ENCODE results near the gene MED7. TPM values are rescaled to one million over a fixed set of nuclear protein-coding genes. Genes with fewer than 3 reads are reported as not detected.

Gene MED7
- total RNA-seq, 1 donor from 2014 or later = 2.3 TPM

DNA sequence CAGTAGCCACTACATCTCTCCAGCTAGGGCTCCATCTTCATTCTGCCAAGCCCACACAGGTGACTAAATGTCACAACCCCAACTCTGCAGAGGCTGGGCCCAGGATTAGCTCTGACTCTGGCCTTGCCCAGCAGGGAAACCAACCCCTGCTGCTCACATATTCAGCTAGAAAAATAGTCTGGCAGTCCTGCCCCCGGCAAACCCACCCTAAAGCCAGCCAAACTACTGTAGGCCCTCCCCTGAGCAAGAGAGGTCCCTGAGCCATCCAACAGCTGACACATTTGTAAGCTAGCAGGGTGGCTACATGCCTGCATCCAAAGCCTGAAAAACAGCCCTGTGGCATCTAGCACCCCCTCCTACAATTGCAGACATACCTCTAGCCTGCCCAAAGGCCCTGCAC lies 22.6 kb downstream of the MED7 start:
- TF ChIP-seq, protein P1, sequence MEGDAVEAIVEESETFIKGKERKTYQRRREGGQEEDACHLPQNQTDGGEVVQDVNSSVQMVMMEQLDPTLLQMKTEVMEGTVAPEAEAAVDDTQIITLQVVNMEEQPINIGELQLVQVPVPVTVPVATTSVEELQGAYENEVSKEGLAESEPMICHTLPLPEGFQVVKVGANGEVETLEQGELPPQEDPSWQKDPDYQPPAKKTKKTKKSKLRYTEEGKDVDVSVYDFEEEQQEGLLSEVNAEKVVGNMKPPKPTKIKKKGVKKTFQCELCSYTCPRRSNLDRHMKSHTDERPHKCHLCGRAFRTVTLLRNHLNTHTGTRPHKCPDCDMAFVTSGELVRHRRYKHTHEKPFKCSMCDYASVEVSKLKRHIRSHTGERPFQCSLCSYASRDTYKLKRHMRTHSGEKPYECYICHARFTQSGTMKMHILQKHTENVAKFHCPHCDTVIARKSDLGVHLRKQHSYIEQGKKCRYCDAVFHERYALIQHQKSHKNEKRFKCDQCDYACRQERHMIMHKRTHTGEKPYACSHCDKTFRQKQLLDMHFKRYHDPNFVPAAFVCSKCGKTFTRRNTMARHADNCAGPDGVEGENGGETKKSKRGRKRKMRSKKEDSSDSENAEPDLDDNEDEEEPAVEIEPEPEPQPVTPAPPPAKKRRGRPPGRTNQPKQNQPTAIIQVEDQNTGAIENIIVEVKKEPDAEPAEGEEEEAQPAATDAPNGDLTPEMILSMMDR (IDR thresholded peaks at IDR 0.05) = no peak
- H3K9me3 ChIP-seq = peaks cover 8 to 14% of the 10 kb centered on the region in 2 donors
- H3K36me3 ChIP-seq = no peaks in the 10 kb centered on the region
- no peak overlapping the region for H3K4me3 ChIP-seq
- no peaks in the 10 kb centered on the region for H3K4me1 ChIP-seq
- no peak for DNase-seq (ENCODE audit: low spot score in 2 of 2)
- H3K27ac ChIP-seq = no peak overlapping the region
- H3K27me3 ChIP-seq = no peaks in the 10 kb centered on the region
- intact Hi-C loops (cut with DNase I) = no loop called here

DNA sequence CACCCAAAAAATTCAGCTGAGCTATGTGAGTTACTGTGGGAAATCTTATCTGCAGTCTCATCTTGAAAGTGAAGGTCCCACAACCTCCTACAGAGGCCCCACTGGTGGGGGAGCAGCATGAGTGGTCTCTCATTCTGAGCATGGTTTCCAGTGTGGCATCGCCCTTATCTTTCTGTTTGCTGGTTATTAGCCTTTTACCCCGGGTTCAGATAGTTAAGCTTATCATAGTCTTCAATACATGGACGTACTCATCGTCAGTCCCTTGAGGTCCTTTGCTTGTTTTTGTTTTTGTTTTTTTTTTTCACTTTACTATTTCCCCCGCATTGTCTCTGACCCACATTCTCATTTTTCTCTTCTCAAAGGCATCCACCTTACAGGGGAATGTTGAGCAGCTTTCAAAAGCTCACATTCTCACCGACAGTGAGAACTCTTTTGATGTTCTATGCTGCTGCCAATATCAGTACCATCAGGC lies 26.1 kb downstream of the MED7 start:
- no peaks in the 10 kb centered on the region for H3K4me1 ChIP-seq
- intact Hi-C loops (cut with DNase I) = no loop called here
- TF ChIP-seq, protein P1 (IDR thresholded peaks at IDR 0.05) = no peak
- H3K4me3 ChIP-seq = no peak overlapping the region
- peaks cover 0 to 7% of the 10 kb centered on the region in 2 donors for H3K9me3 ChIP-seq
- no peak for DNase-seq (ENCODE audit: low spot score in 2 of 2)
- H3K27ac ChIP-seq = no peak overlapping the region
- no peaks in the 10 kb centered on the region for H3K36me3 ChIP-seq
- no peaks in the 10 kb centered on the region for H3K27me3 ChIP-seq

DNA sequence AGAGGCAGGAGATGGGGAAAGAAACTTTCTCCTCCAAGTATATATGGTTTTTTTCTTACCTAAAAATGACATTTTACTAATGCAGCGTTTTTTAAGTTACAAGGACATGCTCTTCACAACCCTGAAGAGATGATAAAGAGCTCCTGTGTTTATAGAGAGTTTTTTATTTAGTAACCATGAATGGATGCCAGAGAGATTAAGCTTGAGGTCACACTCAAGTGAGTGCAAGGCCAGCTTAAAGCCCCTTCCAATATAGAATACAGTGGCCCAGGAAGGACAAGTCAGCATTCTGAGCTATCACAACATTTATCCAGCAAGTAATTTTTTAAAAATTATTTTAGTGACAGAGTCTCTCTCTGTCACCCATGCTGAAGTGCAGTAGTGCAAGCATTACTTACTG lies 27.2 kb downstream of the MED7 start:
- DNase-seq (ENCODE audit: low spot score in 2 of 2) = no peak
- Histone ChIP-seq H3K36me3 (no peaks in the 10 kb centered on the region), H3K27ac (no peak overlapping the region), H3K9me3 (no peaks in the 10 kb centered on the region), H3K4me1 (no peaks in the 10 kb centered on the region), H3K4me3 (no peak overlapping the region), H3K27me3 (no peaks in the 10 kb centered on the region)
- TF ChIP-seq, protein P1 (IDR thresholded peaks at IDR 0.05) = no peak
- intact Hi-C loops (cut with DNase I) = no loop called here

DNA sequence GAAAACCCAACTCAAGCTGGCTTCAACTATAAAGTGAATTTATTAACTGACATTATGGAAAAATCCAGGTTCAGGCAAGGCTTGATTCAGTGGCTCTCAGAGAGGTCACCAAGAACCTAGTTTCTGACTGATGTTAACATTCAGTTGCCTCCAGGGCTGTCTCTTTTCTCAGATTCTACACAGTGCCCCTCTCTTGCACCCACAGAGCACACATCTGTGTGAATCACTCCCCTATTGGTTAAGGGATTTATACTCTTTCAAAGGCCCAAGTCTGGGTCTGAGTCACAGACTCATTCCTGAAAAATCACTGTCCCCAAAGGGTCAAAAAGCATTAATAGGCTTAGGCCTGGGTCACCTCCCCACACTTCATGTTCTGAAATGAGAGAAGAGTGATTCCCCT lies 27.7 kb downstream of the MED7 start:
- Histone ChIP-seq H3K4me3 (no peak overlapping the region), H3K4me1 (no peaks in the 10 kb centered on the region), H3K9me3 (no peaks in the 10 kb centered on the region), H3K27me3 (no peaks in the 10 kb centered on the region), H3K36me3 (no peaks in the 10 kb centered on the region), H3K27ac (no peak overlapping the region)
- intact Hi-C loops (cut with DNase I) = no loop called here
- DNase-seq (ENCODE audit: low spot score in 2 of 2) = no peak
- TF ChIP-seq, protein P1 (IDR thresholded peaks at IDR 0.05) = no peak

DNA sequence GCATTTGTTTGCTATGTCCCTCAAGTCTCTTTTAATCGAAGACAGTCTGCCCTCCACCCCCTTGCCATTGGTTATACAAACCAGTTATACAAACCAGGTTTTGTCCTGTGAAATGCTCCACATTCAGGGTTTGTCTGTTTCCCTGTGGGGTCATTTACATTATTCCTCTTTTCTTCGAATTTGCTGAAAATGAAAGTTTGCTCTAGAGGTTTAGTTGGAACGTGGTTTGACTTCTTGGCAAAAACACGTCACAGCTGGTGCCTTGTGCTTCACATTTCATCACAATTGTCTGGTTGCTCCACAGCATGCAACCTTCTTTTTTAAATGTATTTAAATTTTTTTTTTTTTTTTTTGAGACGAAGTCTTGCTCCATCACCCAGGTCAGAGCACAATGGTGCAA lies 29.7 kb downstream of the MED7 start:
- Histone ChIP-seq H3K4me3 (no peak overlapping the region), H3K9me3 (no peaks in the 10 kb centered on the region), H3K27me3 (no peaks in the 10 kb centered on the region), H3K4me1 (no peaks in the 10 kb centered on the region), H3K36me3 (no peaks in the 10 kb centered on the region), H3K27ac (no peak overlapping the region)
- intact Hi-C loops (cut with DNase I) = no loop called here
- TF ChIP-seq, protein P1 (IDR thresholded peaks at IDR 0.05) = no peak
- no peak for DNase-seq (ENCODE audit: low spot score in 2 of 2)

DNA sequence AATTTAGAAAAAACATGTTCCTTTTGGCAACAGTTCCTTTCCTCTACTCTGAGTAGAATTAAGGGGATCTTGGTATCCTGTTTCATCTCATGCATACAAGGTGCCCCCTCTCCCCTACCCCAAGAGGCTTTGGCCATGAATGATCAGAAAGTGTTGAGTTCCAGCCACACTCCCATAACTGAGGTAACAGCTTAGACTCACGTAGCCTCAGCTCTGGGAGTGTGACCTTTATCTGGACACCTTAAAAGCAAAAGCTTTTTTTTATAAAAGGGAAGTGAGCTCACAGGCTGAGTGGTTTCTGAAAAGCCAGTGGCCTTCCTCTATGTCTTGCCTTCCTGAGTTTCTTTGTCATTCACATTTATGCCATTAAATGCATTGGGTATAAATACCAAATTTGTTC lies 32.9 kb downstream of the MED7 start:
- intact Hi-C loops (cut with DNase I) = no loop called here
- Histone ChIP-seq H3K9me3 (no peaks in the 10 kb centered on the region), H3K27me3 (no peaks in the 10 kb centered on the region), H3K4me3 (no peak overlapping the region), H3K4me1 (no peaks in the 10 kb centered on the region), H3K27ac (peak overlapping the region in 1 of 2 donors; percentile 12), H3K36me3 (no peaks in the 10 kb centered on the region)
- TF ChIP-seq, protein P1 (IDR thresholded peaks at IDR 0.05) = no peak
- no peak for DNase-seq (ENCODE audit: low spot score in 2 of 2)

Measured in ascending aorta (tissue), 2 donors.